Placental pericyte (primary cell): ENCODE measurements around the gene MAPK12. TPM values are rescaled to one million over a fixed set of nuclear protein-coding genes. Genes with fewer than 3 reads are reported as not detected.

Experiments used
- total RNA-seq: library from RNA; depleted of rRNA; stranded (reverse); fragments of >200 nt; gene quantifications from 2 replicates; pipeline ENCODE4 v1.2.3, GENCODE V29; 2012

The MAPK12 gene
- total RNA-seq, result 41.5 and 55.6 TPM in 2 replicates

GRCh38 chr22:50261615-50262459, at the start of gene MAPK12:
TSS of gene MAPK12 (minus strand) at chr22:50261683. CDS start at chr22:50261509, 174 bp downstream.

GRCh38 chr22:50306753-50307749, 45.6 kb upstream of the MAPK12 start, which contains the start of gene PLXNB2:
TSS of gene PLXNB2 (minus strand) at chr22:50307646. CDS start at chr22:50290584, 17,062 bp downstream.

GRCh38 chr22:50269970-50270665, 8.6 kb upstream of the MAPK12 start, which contains the start of gene MAPK11:
TSS of gene MAPK11 (minus strand) at chr22:50270380. CDS start at chr22:50270292, 88 bp downstream.

GRCh38 chr22:50250555-50251476, 10.7 kb downstream of the MAPK12 start, which contains the start of gene HDAC10:
TSS of gene HDAC10 (minus strand) at chr22:50251265. CDS start at chr22:50251032, 233 bp downstream.

GRCh38 chr22:50244420-50245213, 16.9 kb downstream of the MAPK12 start, which contains the start of gene TUBGCP6:
TSS of gene TUBGCP6 (minus strand) at chr22:50245023. CDS start at chr22:50244459, 564 bp downstream.

Other genes starting within 250 kb of the MAPK12 start
- gene IL17REL, start 248.9 kb downstream of the MAPK12 start, total RNA-seq, result not detected in 2 replicates
- not detected in 2 replicates for gene TTLL8, start 203.4 kb downstream of the MAPK12 start, total RNA-seq
- under 0.01 and 0.44 TPM in 2 replicates for gene MLC1, start 176.3 kb downstream of the MAPK12 start, total RNA-seq
- gene MOV10L1, start 171.7 kb downstream of the MAPK12 start, total RNA-seq, result 5.5 and 5.7 TPM in 2 replicates
- gene PANX2, start 91.0 kb downstream of the MAPK12 start, total RNA-seq, result 0.86 and 3.7 TPM in 2 replicates
- 47.1 and 71.3 TPM in 2 replicates for gene TRABD, start 75.8 kb downstream of the MAPK12 start, total RNA-seq
- 14.4 and 16.2 TPM in 2 replicates for gene SELENOO, start 60.7 kb downstream of the MAPK12 start, total RNA-seq
- gene TUBGCP6, start 16.7 kb downstream of the MAPK12 start, total RNA-seq, result 25.4 and 38.9 TPM in 2 replicates
- 20.4 and 24.1 TPM in 2 replicates for gene HDAC10, start 10.4 kb downstream of the MAPK12 start, total RNA-seq
- gene MAPK11, start 8.7 kb upstream of the MAPK12 start, total RNA-seq, result 4.2 and 10.3 TPM in 2 replicates
- 174 and 339 TPM in 2 replicates for gene PLXNB2, start 46.0 kb upstream of the MAPK12 start, total RNA-seq
- 1.7 and 3.3 TPM in 2 replicates for gene DENND6B, start 65.3 kb upstream of the MAPK12 start, total RNA-seq
- gene PPP6R2, start 81.6 kb upstream of the MAPK12 start, total RNA-seq, result 69.4 and 72.3 TPM in 2 replicates
- 110 TPM in 2 replicates for gene SBF1, start 213.4 kb upstream of the MAPK12 start, total RNA-seq
- gene ADM2, start 219.9 kb upstream of the MAPK12 start, total RNA-seq, result 2.7 and 13.3 TPM in 2 replicates
- gene MIOX, start 225.2 kb upstream of the MAPK12 start, total RNA-seq, result 0.14 TPM in 1 of 2 replicates, not detected in the other
- gene LMF2, start 246.0 kb upstream of the MAPK12 start, total RNA-seq, result 60.6 and 130 TPM in 2 replicates
- gene NCAPH2, start 246.5 kb upstream of the MAPK12 start, total RNA-seq, result 24.9 and 75.3 TPM in 2 replicates